Stimulated activated CD4-positive, alpha-beta T cell treated with anti-CD3 and anti-CD28 coated beads, TNF-alpha, amount 100 ng/mL, for 48 hours (primary cell): ENCODE results near the gene CLCA1.

Experiments
- DNase-seq, 3 donors: peaks; one replicate each; pipeline ENCODE4 v3.0.0-alpha.2; 2020; ENCODE audit warnings: low read depth in 3 of 3

The CLCA1 gene, protein sequence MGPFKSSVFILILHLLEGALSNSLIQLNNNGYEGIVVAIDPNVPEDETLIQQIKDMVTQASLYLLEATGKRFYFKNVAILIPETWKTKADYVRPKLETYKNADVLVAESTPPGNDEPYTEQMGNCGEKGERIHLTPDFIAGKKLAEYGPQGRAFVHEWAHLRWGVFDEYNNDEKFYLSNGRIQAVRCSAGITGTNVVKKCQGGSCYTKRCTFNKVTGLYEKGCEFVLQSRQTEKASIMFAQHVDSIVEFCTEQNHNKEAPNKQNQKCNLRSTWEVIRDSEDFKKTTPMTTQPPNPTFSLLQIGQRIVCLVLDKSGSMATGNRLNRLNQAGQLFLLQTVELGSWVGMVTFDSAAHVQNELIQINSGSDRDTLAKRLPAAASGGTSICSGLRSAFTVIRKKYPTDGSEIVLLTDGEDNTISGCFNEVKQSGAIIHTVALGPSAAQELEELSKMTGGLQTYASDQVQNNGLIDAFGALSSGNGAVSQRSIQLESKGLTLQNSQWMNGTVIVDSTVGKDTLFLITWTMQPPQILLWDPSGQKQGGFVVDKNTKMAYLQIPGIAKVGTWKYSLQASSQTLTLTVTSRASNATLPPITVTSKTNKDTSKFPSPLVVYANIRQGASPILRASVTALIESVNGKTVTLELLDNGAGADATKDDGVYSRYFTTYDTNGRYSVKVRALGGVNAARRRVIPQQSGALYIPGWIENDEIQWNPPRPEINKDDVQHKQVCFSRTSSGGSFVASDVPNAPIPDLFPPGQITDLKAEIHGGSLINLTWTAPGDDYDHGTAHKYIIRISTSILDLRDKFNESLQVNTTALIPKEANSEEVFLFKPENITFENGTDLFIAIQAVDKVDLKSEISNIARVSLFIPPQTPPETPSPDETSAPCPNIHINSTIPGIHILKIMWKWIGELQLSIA

GRCh38 chr1:86468501-86468977 is at the start of gene CLCA1:
Gene CLCA1, plus strand, starts transcription at chr1:86468927. Its CDS starts 45 bp downstream, at chr1:86468972.
- no peak for DNase-seq

- DNase-seq = no peak
Measured at GRCh38 chr1:86419277-86419903, 49.3 kb upstream of the CLCA1 start.

GRCh38 chr1:86421601-86422280 is 47.0 kb upstream of the CLCA1 start:
- DNase-seq = no peak

DNA sequence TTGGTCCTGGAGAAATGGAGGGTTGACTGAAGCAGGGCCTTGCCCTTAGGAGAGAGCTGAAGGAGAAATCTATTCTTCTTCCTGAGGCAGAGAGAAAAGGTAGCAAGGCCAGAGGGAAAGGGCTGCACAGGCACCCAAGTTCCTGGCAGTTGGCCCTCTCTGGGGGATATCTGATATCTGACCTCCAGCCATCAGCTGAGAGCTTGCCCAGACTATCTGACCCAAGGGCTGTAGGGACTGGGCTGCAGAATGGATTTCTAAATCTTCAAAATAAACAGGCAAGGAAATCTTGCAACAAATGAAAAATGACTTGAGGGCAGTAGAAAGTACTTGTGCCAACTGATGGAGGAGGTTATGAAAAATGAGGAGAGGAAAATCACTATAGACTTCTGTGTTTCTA is 45.3 kb upstream of the CLCA1 start:
- no peak for DNase-seq

DNA sequence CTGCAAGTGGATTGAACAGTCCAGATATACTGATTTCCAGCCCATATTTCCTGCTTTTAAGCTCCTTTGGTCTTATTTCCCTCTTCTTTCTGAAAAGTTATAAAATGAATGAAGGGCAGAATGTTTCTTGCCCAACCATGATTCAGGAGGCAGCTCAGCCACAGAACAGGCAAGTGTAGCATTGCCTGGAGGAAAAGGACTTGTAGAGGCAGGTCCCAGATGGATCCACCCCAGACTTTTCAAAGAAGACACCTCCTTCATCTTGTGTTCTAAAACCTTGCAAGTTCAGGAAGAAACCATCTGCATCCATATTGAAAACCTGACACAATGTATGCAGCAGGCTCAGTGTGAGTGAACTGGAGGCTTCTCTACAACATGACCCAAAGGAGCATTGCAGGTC is 44.9 kb upstream of the CLCA1 start, which contains the start of gene CLCA2:
CLCA2 (plus strand) TSS at position 299 of the 400 bp plus-strand sequence; CDS start at position 376, 77 bp downstream.
- DNase-seq = no peak

GRCh38 chr1:86429122-86429725 is 39.5 kb upstream of the CLCA1 start:
- DNase-seq = no peak

DNA sequence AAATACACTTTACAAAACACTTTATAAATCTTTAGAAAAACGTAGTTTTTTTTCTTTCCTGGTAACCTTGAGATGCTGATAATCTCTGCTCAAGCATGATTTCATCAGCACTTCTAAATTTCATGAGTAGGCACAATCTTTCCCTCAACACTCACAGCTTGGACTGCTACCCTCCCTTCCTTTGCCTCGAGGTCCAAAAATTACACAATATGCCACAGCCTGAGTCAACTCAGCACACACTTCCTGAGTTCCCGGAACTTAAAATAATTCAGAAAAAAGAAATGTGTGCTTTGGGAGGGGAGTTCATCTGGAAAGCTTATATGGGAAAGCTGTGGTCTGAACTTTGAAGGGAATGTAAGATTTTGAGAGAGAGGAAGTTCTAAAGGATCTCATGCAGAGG is 38.9 kb upstream of the CLCA1 start:
- no peak for DNase-seq

GRCh38 chr1:86430376-86430775 is 38.4 kb upstream of the CLCA1 start:
- DNase-seq = no peak

DNA sequence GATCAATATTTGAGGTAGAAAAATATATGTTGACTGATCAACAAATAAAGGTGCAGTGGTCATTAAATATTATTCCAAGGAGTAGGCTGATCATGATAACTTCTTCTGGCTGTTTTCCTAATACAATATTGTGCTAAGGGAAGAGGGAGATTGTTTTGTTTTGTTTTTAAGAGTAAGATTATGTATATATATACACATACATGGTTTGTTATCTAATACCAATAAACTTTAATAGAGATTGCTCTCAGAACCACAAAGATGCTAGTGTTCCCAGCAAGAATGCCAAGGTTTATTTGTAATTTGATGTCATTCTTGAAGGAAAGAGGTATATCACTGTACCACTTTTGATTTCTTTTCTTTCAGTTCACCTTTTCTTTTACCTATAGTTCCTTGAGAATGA is 34.7 kb upstream of the CLCA1 start:
- DNase-seq = no peak

DNA sequence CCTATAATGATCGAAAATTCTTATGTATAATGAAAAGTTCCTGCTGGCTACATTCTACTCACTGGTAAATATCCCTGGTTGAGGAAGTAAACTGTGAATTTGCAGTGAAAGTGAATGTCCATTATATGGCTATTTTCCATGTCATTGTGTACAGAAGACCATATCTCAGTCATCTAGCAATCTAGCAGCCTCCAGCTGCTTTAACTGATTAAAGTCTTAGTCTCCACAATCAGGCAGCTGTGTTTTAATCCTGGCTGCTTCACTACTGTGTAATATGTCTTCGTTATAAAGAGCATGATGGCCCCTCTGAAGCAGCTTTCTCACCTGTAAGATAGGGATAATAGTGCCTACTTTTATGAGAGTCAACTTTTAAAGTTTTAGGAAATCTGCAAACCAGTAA is 33.4 kb upstream of the CLCA1 start:
- no peak for DNase-seq

GRCh38 chr1:86436041-86436440 is 32.7 kb upstream of the CLCA1 start:
- no peak for DNase-seq

DNA sequence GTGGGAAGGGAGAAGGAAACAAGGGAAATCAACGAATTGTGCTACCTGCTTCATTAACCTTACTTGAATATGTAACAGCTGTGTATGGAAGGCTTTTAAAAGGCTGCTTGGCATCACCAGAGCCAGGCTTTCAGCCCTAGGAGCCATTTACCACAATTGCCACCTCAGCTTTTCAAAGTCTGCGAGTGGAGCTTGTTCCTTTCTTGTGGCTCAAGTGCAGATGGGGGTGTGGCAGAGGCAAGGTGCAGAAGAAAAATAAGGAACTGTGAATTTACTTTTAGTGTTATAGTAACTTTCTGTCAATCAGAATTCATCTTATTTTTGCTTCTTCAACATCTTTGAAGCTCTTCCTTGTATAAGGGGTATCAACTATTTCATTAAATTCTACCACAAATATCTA is 27.1 kb upstream of the CLCA1 start:
- DNase-seq = no peak

GRCh38 chr1:86441997-86442396 is 26.7 kb upstream of the CLCA1 start:
- DNase-seq = no peak

DNA sequence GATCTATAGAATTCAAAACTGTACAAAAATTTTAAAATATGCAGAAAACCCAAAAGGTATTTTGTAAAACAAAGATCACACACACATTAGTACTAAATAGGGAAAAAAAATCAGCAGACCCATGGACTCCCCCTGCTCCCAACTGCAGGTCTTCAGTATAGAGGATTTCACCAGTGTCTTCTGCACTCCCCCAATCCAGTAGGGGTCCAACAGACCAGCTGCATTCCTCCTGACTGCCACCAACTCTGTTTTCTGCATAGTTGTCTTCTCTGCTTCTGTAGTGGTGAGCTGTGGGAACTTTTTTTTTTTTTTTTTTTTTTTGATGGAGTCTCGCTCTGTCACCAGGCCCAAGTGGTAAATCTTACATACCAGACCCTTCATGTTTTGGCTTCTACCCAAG is 22.8 kb upstream of the CLCA1 start:
- no peak for DNase-seq

DNA sequence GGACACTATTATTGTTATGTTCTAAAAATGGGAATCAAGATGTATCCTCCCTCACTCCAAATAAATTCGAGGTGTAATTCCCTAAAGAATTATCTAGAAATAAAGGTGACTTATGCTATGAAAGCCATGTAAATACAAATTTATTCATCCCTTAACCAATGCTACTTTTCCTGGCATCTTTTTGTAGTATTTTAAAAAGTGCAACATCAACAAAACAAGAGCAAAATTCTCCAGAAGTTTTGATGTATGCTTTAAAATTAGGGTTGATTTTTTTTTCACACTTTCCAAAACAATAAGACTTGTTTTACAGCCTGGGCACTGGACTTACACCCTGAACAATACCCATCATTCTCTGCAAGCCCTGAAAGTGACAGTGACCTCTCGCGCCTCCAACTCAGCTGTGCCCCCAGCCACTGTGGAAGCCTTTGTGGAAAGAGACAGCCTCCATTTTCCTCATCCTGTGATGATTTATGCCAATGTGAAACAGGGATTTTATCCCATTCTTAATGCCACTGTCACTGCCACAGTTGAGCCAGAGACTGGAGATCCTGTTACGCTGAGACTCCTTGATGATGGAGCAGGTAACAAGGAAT is 21.4 kb upstream of the CLCA1 start:
- DNase-seq = no peak

DNA sequence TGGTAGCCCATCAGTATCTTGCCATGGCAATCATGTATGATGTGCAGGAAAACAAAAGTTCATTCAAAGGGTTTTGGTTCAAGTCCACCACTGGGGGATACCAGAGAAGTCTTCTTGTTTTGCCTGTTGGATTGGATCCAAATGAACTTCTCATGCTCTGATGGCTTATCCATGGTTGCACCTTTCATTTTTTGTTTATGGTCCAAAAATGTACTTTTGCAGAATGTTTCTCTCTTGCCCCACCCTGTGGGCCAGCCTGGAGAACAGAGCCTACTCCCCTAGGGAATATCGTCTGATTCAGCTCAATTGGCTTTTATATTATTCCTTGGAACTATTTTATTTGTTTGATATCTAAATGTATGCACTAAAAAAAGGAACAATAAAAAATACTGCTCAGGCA is 20.1 kb upstream of the CLCA1 start:
- DNase-seq = no peak

GRCh38 chr1:86449103-86449502 is 19.6 kb upstream of the CLCA1 start:
- no peak for DNase-seq

- DNase-seq = no peak
Measured at GRCh38 chr1:86450847-86451246, 17.9 kb upstream of the CLCA1 start.

- no peak for DNase-seq
Measured at GRCh38 chr1:86453664-86454063, 15.1 kb upstream of the CLCA1 start.

GRCh38 chr1:86455073-86455472 is 13.7 kb upstream of the CLCA1 start:
- no peak for DNase-seq

DNA sequence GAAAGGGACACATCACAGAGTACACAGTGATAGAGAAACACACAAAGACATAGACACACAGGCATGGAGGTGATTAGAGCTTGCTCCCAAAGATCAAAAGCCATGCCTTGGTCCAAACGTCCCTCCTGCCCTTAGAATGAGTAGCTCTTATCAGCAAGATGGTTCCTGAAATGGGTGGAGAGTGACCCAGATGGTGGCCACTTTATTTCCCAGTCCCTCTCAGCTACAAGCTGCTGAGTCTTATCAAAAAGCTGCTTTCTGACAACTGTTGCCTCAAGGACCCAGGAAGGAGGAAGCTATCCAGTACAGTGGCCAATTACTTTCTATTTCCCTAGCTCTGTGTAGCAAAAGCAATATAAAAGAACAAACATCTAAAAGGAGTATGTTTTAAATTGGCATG is 7.7 kb upstream of the CLCA1 start:
- no peak for DNase-seq
